K562 (cell line): ENCODE results near the gene NUP133. TPM values are rescaled to one million over a fixed set of nuclear protein-coding genes. Genes with fewer than 3 reads are reported as not detected.

Experiments used
- ATF3 ChIP-seq, 2 experiments: fragments of 450-650 bp in 1 of 2; sonication (generic) in 1 of 2; formaldehyde crosslinking in 1 of 2; IDR thresholded peaks in 1 of 2; conservative IDR thresholded peaks in 1 of 2; 2 replicates each; pipeline versions ENCODE4 v1.6.1 to v1.8.1; 2016 to 2023; ENCODE audit warnings: mild to moderate bottlenecking in 2 of 2, moderate library complexity in 2 of 2, inconsistent platforms in 1 of 2, missing genetic modification reagents in 1 of 2
- CCAR2 ChIP-seq: fragments of 200-400 bp; formaldehyde crosslinking; IDR thresholded peaks from 2 replicates; pipeline ENCODE4 v1.6.1; 2017; ENCODE audit warnings: mild to moderate bottlenecking, low read depth, low read length
- E2F5 ChIP-seq: sonication (generic); formaldehyde crosslinking; IDR thresholded peaks from 2 replicates; pipeline ENCODE4 v1.8.0; 2022; ENCODE audit warnings: mild to moderate bottlenecking, missing genetic modification reagents
- ETS2 ChIP-seq: IDR thresholded peaks from 2 replicates; pipeline ENCODE4 v1.6.1; 2016; ENCODE audit warnings: borderline replicate concordance, missing genetic modification characterization, mild to moderate bottlenecking, moderate library complexity, missing compliant biosample characterization; ENCODE audit not compliant: poor library complexity, severe bottlenecking
- ILF3 ChIP-seq: fragments of 450-650 bp; IDR thresholded peaks from 2 replicates; pipeline ENCODE4 v1.6.1; 2018; ENCODE audit warnings: antibody characterized with exemption, mild to moderate bottlenecking, moderate library complexity, borderline replicate concordance
- JUND ChIP-seq, 2 experiments: IDR thresholded peaks; 2 replicates in 1 of 2; 3 replicates in 1 of 2; pipeline ENCODE4 v1.6.1; 2011; ENCODE audit warnings: borderline replicate concordance in 2 of 2, low read depth in 2 of 2, low read length in 2 of 2, improper control_type of control experiment in 1 of 2, missing biosample characterization in 1 of 2, missing genetic modification characterization in 1 of 2, missing genetic modification reagents in 1 of 2
- KDM1A ChIP-seq, 2 experiments: fragments of 450-650 bp; IDR thresholded peaks; 2 replicates each; pipeline ENCODE4 v1.6.1; 2016; ENCODE audit warnings: mild to moderate bottlenecking in 2 of 2
- NFIX ChIP-seq: fragments of 250-450 bp; sonication (Bioruptor Pico); IDR thresholded peaks from 2 replicates; pipeline ENCODE4 v1.4.0; 2020; ENCODE audit warnings: low read depth, mild to moderate bottlenecking, moderate library complexity
- REST ChIP-seq, 2 experiments: fragments of 450-650 bp; formaldehyde crosslinking in 1 of 2; IDR thresholded peaks; 2 replicates each; pipeline versions ENCODE4 v1.4.0 to v1.6.1; 2014 to 2020; ENCODE audit warnings: mild to moderate bottlenecking in 2 of 2, borderline replicate concordance in 1 of 2, low read depth in 1 of 2
- SMARCE1 ChIP-seq: fragments of 450-650 bp; IDR thresholded peaks from 2 replicates; pipeline ENCODE4 v1.7.1; 2016; ENCODE audit warnings: mild to moderate bottlenecking
- STAT6 ChIP-seq: sonication (generic); formaldehyde crosslinking; IDR thresholded peaks from 2 replicates; pipeline ENCODE4 v1.8.1; 2023; ENCODE audit warnings: mild to moderate bottlenecking, missing genetic modification reagents
- ZNF184 ChIP-seq: sonication (generic); formaldehyde crosslinking; IDR thresholded peaks from 2 replicates; pipeline ENCODE4 v1.5.0; 2020; ENCODE audit warnings: missing genetic modification reagents
- ZNF197 ChIP-seq: fragments of 200-800 bp; sonication (Bioruptor generic); IDR thresholded peaks from 2 replicates; pipeline ENCODE4 v1.6.1; 2016; ENCODE audit warnings: low read depth, missing genetic modification characterization, missing compliant biosample characterization
- polyA plus RNA-seq, 8 experiments: library from polyadenylated mRNA; depleted of rRNA in 4 of 8; stranded (reverse) in 5 of 8; unstranded in 3 of 8; fragments of >200 nt; fragmentation: Nextera tagmentation in 2 of 8; fragmentation: Illumina TruSeq in 1 of 8; extraction: Ambion mirVana in 2 of 8; extraction: Trizol in 1 of 8; gene quantifications; 2 replicates each; pipeline versions ENCODE4 v1.2.1 to v1.2.3, GENCODE V29; 2011 to 2014; ENCODE audit warnings: inconsistent platforms in 1 of 8, missing spikeins in 1 of 8
- total RNA-seq, 7 experiments: library from RNA; depleted of rRNA in 6 of 7; stranded (reverse); fragments of >200 nt in 6 of 7; fragmentation: Illumina TruSeq in 2 of 7; extraction: Trizol in 2 of 7; gene quantifications; 2 replicates each; pipeline versions ENCODE4 v1.2.1 to v1.2.3, GENCODE V29; 2011 to 2021; ENCODE audit warnings: low replicate concordance in 1 of 7

The NUP133 gene
- total and polyA plus RNA-seq, 9 of the 15 experiments (the other 6 are each of a cell fraction or from before 2014, with no cell fraction given), result 21.7 to 85.1 (median 61.3) TPM

GRCh38 chr1:229447809-229448252 is 60.3 kb downstream of the NUP133 start (continued):
- TF ChIP-seq JUND (IDR thresholded peaks at IDR 0.05; ENCODE audit: borderline replicate concordance, low read depth, low read length), result peak; percentile 61; the same call in 1 of the 2 replicates
- TF ChIP-seq JUND (tag; IDR thresholded peaks at IDR 0.05; ENCODE audit: borderline replicate concordance, low read depth, low read length), result peak; percentile 42; the same call in 2 of the 3 replicates
- no peak for TF ChIP-seq ILF3
- no peak for TF ChIP-seq CCAR2
- TF ChIP-seq SMARCE1, result peak; percentile 56; the same call in 1 of the 2 replicates
- TF ChIP-seq KDM1A (IDR thresholded peaks at IDR 0.05), result no peak
- TF ChIP-seq NFIX, result no peak
- no peak for TF ChIP-seq ZNF184 (CRISPR knock-in tag)
- peak; percentile 88 for TF ChIP-seq REST (IDR thresholded peaks at IDR 0.05; ENCODE audit: borderline replicate concordance)
- TF ChIP-seq REST (CRISPR knock-in tag; IDR thresholded peaks at IDR 0.05; ENCODE audit: low read depth), result no peak
- TF ChIP-seq ZNF197, result no peak
- TF ChIP-seq ATF3 (IDR thresholded peaks at IDR 0.05), result peak; percentile 35; the same call in 1 of the 2 replicates
- TF ChIP-seq ATF3 (CRISPR knock-in tag; conservative IDR thresholded peaks at IDR 0.05), result no peak
- TF ChIP-seq ETS2 (tag), result no peak
- TF ChIP-seq STAT6 (CRISPR knock-in tag), result no peak
- no peak for TF ChIP-seq E2F5 (CRISPR knock-in tag)
